BJ (cell line): ENCODE results near the gene PCOLCE2. TPM values are rescaled to one million over a fixed set of nuclear protein-coding genes. Genes with fewer than 3 reads are reported as not detected.

ENCODE experiments used
- CTCF ChIA-PET: fragments of 350-600 bp; formaldehyde crosslinking; extraction: SDS; loops from one replicate; lab custom pipeline; 2021; ENCODE audit warnings: antibody characterized with exemption, inconsistent platforms; lab: Yijun Ruan, JAX
- POLR2A ChIA-PET: fragments of 300-600 bp; sonication (Branson Sonifier 250); formaldehyde crosslinking; extraction: SDS; loops from one replicate; lab custom pipeline; 2021; ENCODE audit warnings: antibody characterized with exemption; lab: Charles Lee
- DNase-seq: peaks from one replicate; pipeline ENCODE4 v3.0.0-alpha.2; 2011; ENCODE audit warnings: low read depth
- H3K27me3 ChIP-seq: 2 replicates; pipeline ENCODE4 v1.6.0; 2011; ENCODE audit warnings: low read length; ENCODE audit not compliant: control insufficient read depth, insufficient read depth
- H3K36me3 ChIP-seq: 2 replicates; pipeline ENCODE4 v1.5.1; 2011; ENCODE audit warnings: low read length; ENCODE audit not compliant: control insufficient read depth, insufficient read depth
- H3K4me3 ChIP-seq: 2 replicates; pipeline ENCODE4 v1.5.1; 2011; ENCODE audit warnings: low read depth, mild to moderate bottlenecking, control low read depth, low read length
- CTCF ChIP-seq: IDR thresholded peaks from 2 replicates; pipeline ENCODE4 v1.5.1; 2011; ENCODE audit warnings: low read depth, mild to moderate bottlenecking, control low read depth, inconsistent platforms, low read length, moderate library complexity; ENCODE audit not compliant: insufficient read depth
- polyA plus RNA-seq: library from polyadenylated mRNA; depleted of rRNA; stranded (reverse); fragments of >200 nt; gene quantifications from 2 replicates; pipeline ENCODE4 v1.2.3, GENCODE V29; 2011

PCOLCE2 gene
- polyA plus RNA-seq, 1 experiment: 0.94 TPM

GRCh38 chr3:142913432-142913831 is 24.5 kb upstream of the PCOLCE2 start:
- DNase-seq: no peak
- CTCF ChIA-PET: no interaction called here

GRCh38 chr3:142912402-142913172 is 23.7 kb upstream of the PCOLCE2 start:
- TF ChIP-seq CTCF: no peak
- 0 out of 2 replicates have a peak, but pooled peaks cover 1% of the 10 kb centered on the region for H3K27me3 ChIP-seq
- H3K36me3 ChIP-seq: no peaks in the 10 kb centered on the region
- no peak overlapping the region for H3K4me3 ChIP-seq
- CTCF ChIA-PET: interaction anchor here (1.6 kb wide), 1 partner anchor 17 kb away, joined by 4 read pairs; no protein-coding TSS in a partner anchor
- POLR2A ChIA-PET: no interaction called here
- DNase-seq: no peak

More at GRCh38 chr3:142913432-142913831, 24.5 kb upstream of the PCOLCE2 start:
- POLR2A ChIA-PET: no interaction called here
- Histone ChIP-seq H3K27me3 (0 out of 2 replicates have a peak, but pooled peaks cover 1% of the 10 kb centered on the region), H3K36me3 (no peaks in the 10 kb centered on the region), H3K4me3 (no peak overlapping the region)
- no peak for TF ChIP-seq CTCF

- Histone ChIP-seq H3K36me3 (no peaks in the 10 kb centered on the region), H3K27me3 (0 out of 2 replicates have a peak, but pooled peaks cover 1% of the 10 kb centered on the region), H3K4me3 (no peak overlapping the region)
- DNase-seq: no peak
- TF ChIP-seq CTCF: no peak
- CTCF ChIA-PET: interaction anchor here (0.6 kb wide), 1 partner anchor 9 kb away, joined by 6 read pairs; no protein-coding TSS in a partner anchor
- POLR2A ChIA-PET: no interaction called here
Observed at GRCh38 chr3:142910280-142910679, 21.4 kb upstream of the PCOLCE2 start.

- ChIA-PET CTCF (no interaction called here), POLR2A (no interaction called here)
- no peaks in the 10 kb centered on the region for H3K36me3 ChIP-seq
- H3K27me3 ChIP-seq: 0 out of 2 replicates have a peak, but pooled peaks cover 1% of the 10 kb centered on the region
- TF ChIP-seq CTCF: no peak
- H3K4me3 ChIP-seq: no peak overlapping the region
- DNase-seq: no peak
Observed at GRCh38 chr3:142909282-142909681, 20.4 kb upstream of the PCOLCE2 start.

GRCh38 chr3:142907996-142908395 is 19.1 kb upstream of the PCOLCE2 start:
- POLR2A ChIA-PET: no interaction called here
- Histone ChIP-seq H3K36me3 (no peaks in the 10 kb centered on the region), H3K4me3 (no peak overlapping the region), H3K27me3 (0 out of 2 replicates have a peak, but pooled peaks cover 1% of the 10 kb centered on the region)
- TF ChIP-seq CTCF: no peak
- CTCF ChIA-PET: no interaction called here
- no peak for DNase-seq
